NB4 (cell line): Measurements from ENCODE around the gene DOK6.

Source experiments
- MAX ChIP-seq: IDR thresholded peaks from 2 replicates; pipeline ENCODE4 v1.6.1; 2011; ENCODE audit warnings: low read depth, low read length
- POLR2A ChIP-seq: IDR thresholded peaks from 2 replicates; pipeline ENCODE4 v1.6.1; 2011; ENCODE audit warnings: mild to moderate bottlenecking; ENCODE audit not compliant: insufficient read length; ENCODE audit errors: extremely low read depth
- TF ChIP-seq, protein P1 (sequence below): IDR thresholded peaks from one replicate; pipeline ENCODE4 v1.5.1; 2012; ENCODE audit warnings: low read depth, low read length

GRCh38 chr18:69523582-69523981 lies 122.9 kb downstream of the DOK6 start:
- TF ChIP-seq POLR2A (no peak), MAX (no peak)
- TF ChIP-seq, protein P1, sequence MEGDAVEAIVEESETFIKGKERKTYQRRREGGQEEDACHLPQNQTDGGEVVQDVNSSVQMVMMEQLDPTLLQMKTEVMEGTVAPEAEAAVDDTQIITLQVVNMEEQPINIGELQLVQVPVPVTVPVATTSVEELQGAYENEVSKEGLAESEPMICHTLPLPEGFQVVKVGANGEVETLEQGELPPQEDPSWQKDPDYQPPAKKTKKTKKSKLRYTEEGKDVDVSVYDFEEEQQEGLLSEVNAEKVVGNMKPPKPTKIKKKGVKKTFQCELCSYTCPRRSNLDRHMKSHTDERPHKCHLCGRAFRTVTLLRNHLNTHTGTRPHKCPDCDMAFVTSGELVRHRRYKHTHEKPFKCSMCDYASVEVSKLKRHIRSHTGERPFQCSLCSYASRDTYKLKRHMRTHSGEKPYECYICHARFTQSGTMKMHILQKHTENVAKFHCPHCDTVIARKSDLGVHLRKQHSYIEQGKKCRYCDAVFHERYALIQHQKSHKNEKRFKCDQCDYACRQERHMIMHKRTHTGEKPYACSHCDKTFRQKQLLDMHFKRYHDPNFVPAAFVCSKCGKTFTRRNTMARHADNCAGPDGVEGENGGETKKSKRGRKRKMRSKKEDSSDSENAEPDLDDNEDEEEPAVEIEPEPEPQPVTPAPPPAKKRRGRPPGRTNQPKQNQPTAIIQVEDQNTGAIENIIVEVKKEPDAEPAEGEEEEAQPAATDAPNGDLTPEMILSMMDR, result no peak
